ENCODE results near the gene CAST.

- TF ChIP-seq CTCF (IDR thresholded peaks at IDR 0.05; ENCODE audit: insufficient read depth, low read length, poor library complexity, severe bottlenecking): no peak
- TF ChIP-seq EZH2phosphoT487 (conservative IDR thresholded peaks at IDR 0.05; ENCODE audit: low read length): no peak
Observed at GRCh38 chr5:96709152-96709821, 47.1 kb downstream of the CAST start.

Data from SU-DHL-6 (cell line).